IMR-90 (cell line): ENCODE data around the gene MAFB.

Source experiments
- BHLHE40 ChIP-seq: fragments of 150-350 bp; IDR thresholded peaks from 2 replicates; pipeline ENCODE4 v1.6.1; 2016; ENCODE audit warnings: mild to moderate bottlenecking, low read depth, low read length
- CEBPB ChIP-seq: IDR thresholded peaks from 2 replicates; pipeline ENCODE4 v1.6.1; 2012; ENCODE audit warnings: low read depth, low read length, improper control_type of control experiment
- MAFK ChIP-seq: IDR thresholded peaks from 2 replicates; pipeline ENCODE4 v1.6.1; 2012; ENCODE audit warnings: low read depth, low read length, improper control_type of control experiment
- MXI1 ChIP-seq: IDR thresholded peaks from 2 replicates; pipeline ENCODE4 v1.6.1; 2012; ENCODE audit warnings: low read depth, mild to moderate bottlenecking, low read length, moderate library complexity, borderline replicate concordance
- NFE2L2 ChIP-seq: fragments of 150-350 bp; IDR thresholded peaks from 2 replicates; pipeline ENCODE4 v1.6.1; 2016; ENCODE audit warnings: low read depth, mild to moderate bottlenecking, low read length
- POLR2A ChIP-seq: IDR thresholded peaks from 2 replicates; pipeline ENCODE4 v1.6.1; 2012; ENCODE audit warnings: mild to moderate bottlenecking, low read depth, low read length
- RAD21 ChIP-seq: IDR thresholded peaks from 2 replicates; pipeline ENCODE4 v1.6.1; 2012; ENCODE audit warnings: low read length, improper control_type of control experiment
- RFX5 ChIP-seq: IDR thresholded peaks from 2 replicates; pipeline ENCODE4 v1.8.0; 2012; ENCODE audit warnings: low read depth, mild to moderate bottlenecking, low read length, moderate library complexity
- SMC3 ChIP-seq: fragments of 150-350 bp; IDR thresholded peaks from 2 replicates; pipeline ENCODE4 v1.6.1; 2016; ENCODE audit warnings: low read depth, mild to moderate bottlenecking, antibody characterized with exemption, low read length, moderate library complexity
- USF2 ChIP-seq: fragments of 150-350 bp; IDR thresholded peaks from 2 replicates; pipeline ENCODE4 v1.6.1; 2017; ENCODE audit warnings: mild to moderate bottlenecking, antibody characterized with exemption, low read length, low read depth
- TF ChIP-seq, protein P1 (sequence below): conservative IDR thresholded peaks from 2 replicates; pipeline ENCODE4 v1.5.1; 2012; ENCODE audit warnings: mild to moderate bottlenecking, low read depth, low read length, improper control_type of control experiment
- TF ChIP-seq, protein P2 (sequence below): fragments of 150-350 bp; IDR thresholded peaks from 2 replicates; pipeline ENCODE4 v1.6.1; 2016; ENCODE audit warnings: low read depth, mild to moderate bottlenecking, low read length, moderate library complexity, borderline replicate concordance

- TF ChIP-seq, protein P1, sequence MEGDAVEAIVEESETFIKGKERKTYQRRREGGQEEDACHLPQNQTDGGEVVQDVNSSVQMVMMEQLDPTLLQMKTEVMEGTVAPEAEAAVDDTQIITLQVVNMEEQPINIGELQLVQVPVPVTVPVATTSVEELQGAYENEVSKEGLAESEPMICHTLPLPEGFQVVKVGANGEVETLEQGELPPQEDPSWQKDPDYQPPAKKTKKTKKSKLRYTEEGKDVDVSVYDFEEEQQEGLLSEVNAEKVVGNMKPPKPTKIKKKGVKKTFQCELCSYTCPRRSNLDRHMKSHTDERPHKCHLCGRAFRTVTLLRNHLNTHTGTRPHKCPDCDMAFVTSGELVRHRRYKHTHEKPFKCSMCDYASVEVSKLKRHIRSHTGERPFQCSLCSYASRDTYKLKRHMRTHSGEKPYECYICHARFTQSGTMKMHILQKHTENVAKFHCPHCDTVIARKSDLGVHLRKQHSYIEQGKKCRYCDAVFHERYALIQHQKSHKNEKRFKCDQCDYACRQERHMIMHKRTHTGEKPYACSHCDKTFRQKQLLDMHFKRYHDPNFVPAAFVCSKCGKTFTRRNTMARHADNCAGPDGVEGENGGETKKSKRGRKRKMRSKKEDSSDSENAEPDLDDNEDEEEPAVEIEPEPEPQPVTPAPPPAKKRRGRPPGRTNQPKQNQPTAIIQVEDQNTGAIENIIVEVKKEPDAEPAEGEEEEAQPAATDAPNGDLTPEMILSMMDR, result no peak
- no peak for TF ChIP-seq POLR2A
- TF ChIP-seq MAFK, result no peak
- TF ChIP-seq BHLHE40, result no peak
- TF ChIP-seq, protein P2, sequence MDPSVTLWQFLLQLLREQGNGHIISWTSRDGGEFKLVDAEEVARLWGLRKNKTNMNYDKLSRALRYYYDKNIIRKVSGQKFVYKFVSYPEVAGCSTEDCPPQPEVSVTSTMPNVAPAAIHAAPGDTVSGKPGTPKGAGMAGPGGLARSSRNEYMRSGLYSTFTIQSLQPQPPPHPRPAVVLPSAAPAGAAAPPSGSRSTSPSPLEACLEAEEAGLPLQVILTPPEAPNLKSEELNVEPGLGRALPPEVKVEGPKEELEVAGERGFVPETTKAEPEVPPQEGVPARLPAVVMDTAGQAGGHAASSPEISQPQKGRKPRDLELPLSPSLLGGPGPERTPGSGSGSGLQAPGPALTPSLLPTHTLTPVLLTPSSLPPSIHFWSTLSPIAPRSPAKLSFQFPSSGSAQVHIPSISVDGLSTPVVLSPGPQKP, result no peak
- no peak for TF ChIP-seq SMC3
- TF ChIP-seq MXI1, result no peak
- no peak for TF ChIP-seq CEBPB
- TF ChIP-seq RAD21, result no peak
- no peak for TF ChIP-seq NFE2L2
- TF ChIP-seq RFX5, result no peak
- TF ChIP-seq USF2, result no peak
These were observed 5.2 kb upstream of the MAFB start for GRCh38 chr20:40694246-40694645.
